HG03103 (cell line): ENCODE results near the gene ANKRD13A.
A peak's percentile ranks its signal among the peaks of the same experiment; 100 is the strongest.
"Not testable (repeated sequence)": the region's sequence is repeated elsewhere in the genome, so short reads cannot be mapped to it uniquely, and the experiment has no call there.

ENCODE experiments used
- ATAC-seq: cut with Tn5 transposase; IDR thresholded peaks from one replicate; pipeline ENCODE4 v1.9.1; 2021; ENCODE audit warnings: low read depth; ENCODE audit not compliant: unreplicated experiment

The ANKRD13A gene

DNA sequence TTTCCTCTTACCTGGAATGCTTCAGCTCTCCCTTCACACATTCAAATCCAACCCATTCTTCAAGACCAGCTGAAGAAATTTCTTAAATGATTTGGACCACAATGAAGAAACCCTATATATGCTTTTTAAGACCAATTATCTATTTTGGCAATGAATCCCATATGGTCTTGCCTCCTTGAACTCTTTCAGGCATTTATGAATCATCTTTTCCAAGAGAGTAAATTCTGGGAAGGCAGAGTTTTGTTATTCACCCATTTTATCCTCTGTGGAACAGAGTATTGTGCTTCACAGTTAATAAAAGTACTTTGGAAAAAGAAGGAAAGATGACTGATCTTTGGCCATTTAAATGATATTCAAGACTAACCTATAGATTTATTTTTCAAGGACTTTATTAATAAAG is 17.0 kb upstream of the ANKRD13A start:
- ATAC-seq: no peak

GRCh38 chr12:109983432-109984142 is 15.6 kb upstream of the ANKRD13A start:
- no peak for ATAC-seq

- not testable (repeated sequence) for ATAC-seq
Measured at GRCh38 chr12:109986236-109986635, 13.0 kb upstream of the ANKRD13A start.

DNA sequence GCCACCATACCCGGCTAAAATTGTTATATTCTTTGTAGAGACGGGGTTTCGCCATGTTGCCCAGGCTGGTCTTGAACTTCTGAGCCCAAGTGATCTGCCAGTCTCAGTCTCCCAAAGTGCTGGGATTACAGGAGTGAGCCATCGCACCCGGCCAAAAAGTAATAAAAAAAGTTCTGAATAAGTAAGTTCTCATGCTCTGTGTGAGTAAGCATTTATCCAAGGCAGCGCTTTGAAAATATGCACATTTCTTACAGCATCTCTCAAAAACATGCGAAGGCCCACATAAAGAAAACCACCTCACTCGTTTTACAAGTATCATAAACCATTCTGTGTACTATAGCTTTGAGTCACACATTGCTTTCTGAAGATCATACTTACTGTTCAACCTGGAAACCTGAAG is 11.6 kb upstream of the ANKRD13A start:
- no peak for ATAC-seq

GRCh38 chr12:109988274-109988673 is 11.0 kb upstream of the ANKRD13A start:
- no peak for ATAC-seq

DNA sequence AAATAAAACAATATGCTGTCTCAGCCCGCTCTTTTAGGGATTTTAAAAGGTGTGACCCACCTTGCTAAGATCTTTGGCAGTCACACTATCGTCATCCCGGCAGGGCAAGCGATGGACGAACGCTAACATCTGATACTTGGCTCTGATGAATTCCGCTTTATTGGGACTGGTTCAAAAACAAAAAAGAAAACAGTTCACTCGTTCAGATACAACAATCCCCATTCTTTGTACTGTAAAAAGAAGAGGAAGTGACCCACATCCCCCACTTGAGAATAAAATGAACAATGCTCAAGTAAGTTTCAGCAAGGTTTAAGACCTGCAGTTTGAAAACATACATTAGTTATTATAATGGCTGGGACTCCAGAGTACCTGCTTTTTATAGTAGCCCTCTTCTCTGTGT is 10.3 kb upstream of the ANKRD13A start:
- ATAC-seq: no peak

GRCh38 chr12:109989380-109989779 is 9.8 kb upstream of the ANKRD13A start:
- no peak for ATAC-seq

GRCh38 chr12:109991586-109991985 is 7.6 kb upstream of the ANKRD13A start:
- no peak for ATAC-seq

DNA sequence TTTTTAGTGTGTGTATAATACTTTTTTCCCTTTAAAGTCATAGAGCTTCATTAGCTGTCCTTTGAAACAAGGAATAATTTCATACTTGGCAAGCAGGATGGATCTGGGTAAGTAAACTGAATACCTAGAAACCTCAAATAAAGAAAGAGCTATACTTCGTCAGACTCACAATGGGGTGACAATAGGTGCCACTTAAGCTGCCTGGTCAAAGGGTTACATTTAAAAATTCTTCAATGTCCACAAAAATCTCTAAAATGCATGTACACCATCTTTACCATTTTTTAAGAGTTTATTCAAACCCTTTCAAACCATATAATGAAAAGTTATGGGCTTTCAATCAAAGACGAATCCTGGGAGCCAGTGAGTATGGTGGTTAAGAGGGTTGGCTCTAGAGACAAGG is 6.1 kb upstream of the ANKRD13A start:
- no peak for ATAC-seq

DNA sequence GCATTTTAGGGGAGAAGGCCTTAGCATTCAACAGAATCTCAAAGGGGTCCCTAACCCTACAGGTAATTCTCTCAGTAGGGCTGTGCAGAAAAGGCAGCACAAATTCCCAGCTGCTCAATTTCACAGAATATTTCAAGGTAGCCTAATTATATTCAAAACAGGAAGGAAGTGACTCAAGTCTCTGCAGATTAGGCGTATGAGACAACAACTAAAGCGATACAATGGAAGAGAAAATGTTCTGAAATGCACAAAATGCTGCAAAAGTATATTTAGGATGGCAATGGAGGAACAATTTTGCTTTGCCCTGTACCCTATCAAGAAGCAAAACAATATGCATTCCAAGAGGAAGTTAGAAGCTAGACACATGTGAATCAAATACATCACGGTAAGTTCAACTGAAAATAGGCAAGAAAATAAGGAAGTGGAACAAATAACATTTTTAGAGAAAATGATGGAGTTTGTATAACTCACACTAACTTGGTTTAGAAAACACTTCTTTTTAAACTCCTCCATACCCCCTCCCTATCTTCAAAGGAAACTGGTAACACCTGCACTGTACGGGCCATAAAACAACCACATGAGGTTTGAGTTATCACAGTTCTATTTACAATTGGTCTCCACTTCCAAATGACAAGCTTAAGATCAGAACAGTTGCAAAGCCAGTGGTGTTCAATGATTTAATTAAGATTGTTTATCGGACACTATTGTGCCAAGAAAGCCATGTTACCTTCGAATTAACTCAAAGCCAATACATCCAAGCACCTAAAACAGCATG is 4.6 kb upstream of the ANKRD13A start:
- no peak for ATAC-seq

DNA sequence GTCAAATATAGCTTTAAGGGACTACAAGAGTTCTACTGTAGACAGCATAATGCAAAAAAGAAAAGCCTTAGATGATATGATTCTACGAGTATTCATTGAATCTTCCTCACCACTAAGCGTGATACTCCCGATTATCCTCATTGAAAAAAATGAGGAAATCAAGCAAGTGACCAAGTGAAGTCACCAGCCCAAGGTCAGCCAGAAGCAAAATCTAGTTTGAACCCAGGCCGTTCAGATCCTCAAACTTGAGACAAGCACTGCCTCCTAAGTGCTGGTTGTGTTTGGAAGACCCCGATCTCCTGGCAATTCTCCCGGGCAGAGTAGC is 3.9 kb upstream of the ANKRD13A start:
- no peak for ATAC-seq

- peak; percentile 57 for ATAC-seq
Measured at GRCh38 chr12:109995686-109996482, 3.3 kb upstream of the ANKRD13A start, which contains the start of gene GIT2. Gene GIT2, minus strand, starts transcription at chr12:109996368. Its CDS starts 144 bp downstream, at chr12:109996224.

DNA sequence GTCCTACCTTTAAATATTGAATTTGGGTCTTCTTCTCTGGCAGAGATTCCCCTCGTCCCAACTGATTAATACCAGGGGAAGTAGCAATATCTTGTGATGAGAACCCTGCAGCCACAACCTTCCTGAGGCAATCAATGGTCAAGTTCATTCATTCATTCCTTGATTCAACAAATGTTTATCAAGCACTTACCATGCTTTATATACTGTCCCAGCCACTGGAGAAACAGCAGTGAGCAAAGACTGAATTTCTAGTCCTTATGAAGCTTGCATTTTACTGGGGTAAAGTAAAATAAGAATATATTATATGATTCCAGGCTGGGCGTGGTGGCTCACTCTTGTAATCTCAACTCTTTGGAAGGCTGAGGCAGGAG is 2.8 kb upstream of the ANKRD13A start:
- no peak for ATAC-seq

- no peak for ATAC-seq
Measured at GRCh38 chr12:109997393-109997792, 1.8 kb upstream of the ANKRD13A start.

DNA sequence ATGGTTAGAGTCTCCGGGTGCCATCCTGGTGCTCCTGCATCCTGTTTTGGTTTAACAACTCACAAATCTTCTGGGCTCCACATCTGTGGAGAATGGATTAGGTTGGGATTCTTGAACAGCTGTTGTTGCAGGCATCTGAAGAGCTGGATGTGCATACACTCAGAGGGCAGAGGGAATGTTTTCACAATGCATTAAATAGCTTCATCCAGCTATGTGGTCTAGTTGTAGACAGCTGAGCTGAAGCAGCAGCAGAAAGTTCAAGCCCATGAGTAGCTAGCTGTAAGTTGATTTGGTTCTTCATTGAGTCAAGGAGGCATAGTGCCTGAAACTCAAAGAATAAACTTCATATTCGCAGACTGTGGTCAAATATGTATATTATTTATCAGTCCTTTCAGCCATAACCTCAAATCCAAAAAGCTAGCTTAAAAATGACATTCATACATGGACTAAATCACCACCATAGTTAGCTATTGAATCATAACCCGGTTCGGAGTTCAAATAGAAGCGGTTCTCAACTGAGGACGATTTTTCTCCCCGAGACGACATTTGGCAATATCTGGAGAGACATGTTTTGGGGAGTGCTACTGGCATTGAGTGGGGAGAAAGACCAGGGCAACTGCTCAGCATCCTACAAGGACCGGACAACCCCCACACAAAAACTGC is 858 bp upstream of the ANKRD13A start:
- ATAC-seq: no peak

DNA sequence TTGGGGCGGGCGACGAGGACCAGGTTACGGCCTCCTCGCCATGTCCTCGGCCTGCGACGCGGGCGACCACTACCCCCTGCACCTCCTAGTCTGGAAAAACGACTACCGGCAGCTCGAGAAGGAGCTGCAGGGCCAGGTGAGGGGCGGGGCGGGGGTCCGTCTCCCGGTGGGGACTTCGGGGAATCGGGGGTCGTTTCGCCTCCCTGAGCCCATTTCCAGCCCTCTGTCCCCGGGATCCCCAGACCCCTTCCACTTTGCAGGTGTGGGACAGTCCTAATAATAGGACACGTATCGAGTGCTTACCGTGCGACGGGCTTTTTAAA is 380 bp downstream of the ANKRD13A start:
- no peak for ATAC-seq

DNA sequence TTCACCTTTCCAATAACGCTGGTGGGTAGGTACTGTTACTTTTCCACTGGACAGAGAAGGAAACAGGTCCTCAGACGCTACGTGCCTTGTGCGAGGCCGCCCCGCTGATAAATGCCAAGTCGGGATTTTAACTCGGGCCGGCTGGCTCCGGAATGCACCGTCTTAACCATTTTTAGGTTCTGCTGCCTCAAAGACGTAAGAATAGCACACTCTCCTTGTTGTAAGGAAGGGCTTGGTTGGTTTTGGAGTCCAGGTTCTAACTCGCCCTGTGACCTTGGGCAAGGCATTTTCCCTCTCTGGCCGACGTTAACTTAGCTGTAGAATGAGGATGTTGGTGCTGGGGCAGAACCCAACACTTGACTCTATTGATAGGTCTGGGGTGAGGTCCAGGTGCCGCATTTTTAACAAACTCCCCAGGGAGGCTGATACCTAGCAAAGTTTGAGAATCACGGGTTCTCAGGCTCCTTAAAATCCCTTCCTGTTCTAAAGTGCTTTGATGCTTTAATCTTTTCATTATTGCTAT is 814 bp downstream of the ANKRD13A start:
- no peak for ATAC-seq

DNA sequence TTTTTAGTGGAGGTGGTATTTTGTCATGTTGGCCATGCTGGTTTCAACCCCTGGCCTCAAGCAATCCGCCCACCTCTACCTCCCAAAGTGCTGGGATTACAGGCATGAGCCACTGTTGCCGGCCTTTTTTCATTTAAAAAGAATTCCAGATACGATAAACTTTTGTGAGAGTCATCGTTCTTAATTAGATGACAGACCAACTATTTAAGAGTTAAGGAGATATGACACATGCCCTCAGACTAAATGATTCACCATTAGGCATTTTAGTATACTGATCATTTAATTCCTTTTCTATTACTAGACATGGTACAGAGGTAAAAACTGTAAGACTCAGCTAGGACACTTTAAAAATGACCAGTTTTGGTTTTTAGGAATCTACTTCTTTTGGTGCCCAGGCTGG is 2.4 kb downstream of the ANKRD13A start:
- ATAC-seq: no peak

- ATAC-seq: no peak
Measured at GRCh38 chr12:110002676-110003515, 3.7 kb downstream of the ANKRD13A start.

- peak; percentile 56 for ATAC-seq
Measured at GRCh38 chr12:110004598-110004997, 5.4 kb downstream of the ANKRD13A start.
